K562 (cell line): ENCODE results near the gene ZNF821. TPM values are rescaled to one million over a fixed set of nuclear protein-coding genes. Genes with fewer than 3 reads are reported as not detected.
A peak's percentile ranks its signal among the peaks of the same experiment; 100 is the strongest.

Experiments used
- ATAC-seq: fragments of 200-7000 bp; cut with Tn5 transposase; 3 replicates; pipeline ENCODE4 v1.9.1; 2020; ENCODE audit warnings: moderate library complexity
- BruUV-seq: library from RNA; stranded (reverse); fragments of 400-500 nt; replicated peaks from 2 replicates; lab custom pipeline; 2021; lab: Mats Ljungman, UMichigan
- CTCF ChIA-PET: fragments of 300-600 bp; formaldehyde crosslinking; extraction: SDS; loops from one replicate; lab custom pipeline; 2021; ENCODE audit warnings: low intra/inter-chr PET ratio; lab: Yijun Ruan, JAX
- POLR2A ChIA-PET: fragments of 300-600, 350-650 bp; sonication (Branson Sonifier 250); formaldehyde crosslinking; extraction: SDS; loops from one replicate; lab custom pipeline; 2021; ENCODE audit warnings: antibody characterized with exemption, inconsistent platforms; lab: Yijun Ruan, JAX
- DNase-seq, 4 experiments: peaks; one replicate each; pipeline versions ENCODE4 v3.0.0 to v3.0.0-alpha.2; 2011 to 2018; ENCODE audit warnings: low spot score in 3 of 4, mixed read lengths in 3 of 4; ENCODE audit errors: extremely low read depth in 1 of 4
- FAIRE-seq: peaks from 2 replicates; lab custom pipeline; 2011; peaks lifted over from hg19 to GRCh38; lab: Jason Lieb, UNC
- H2AFZ ChIP-seq: 2 replicates; pipeline ENCODE4 v1.6.0; 2011; ENCODE audit warnings: low read depth, low read length, control low read depth, inconsistent platforms
- H3K27ac ChIP-seq: fragments of 200-600 bp; 3 replicates; pipeline ENCODE4 v1.8.0; 2011; ENCODE audit warnings: low read depth, mild to moderate bottlenecking, control low read depth, inconsistent platforms, low read length, moderate library complexity, mixed read lengths; ENCODE audit errors: extremely low read depth
- H3K27me3 ChIP-seq, 2 experiments: fragments of 300-600 bp in 1 of 2; 2 replicates in 1 of 2; 3 replicates in 1 of 2; pipeline versions ENCODE4 v1.6.0 to v1.8.0; 2011; ENCODE audit warnings: inconsistent platforms in 2 of 2, low read length in 2 of 2, mild to moderate bottlenecking in 1 of 2, mixed read lengths in 1 of 2, moderate library complexity in 1 of 2; ENCODE audit not compliant: control insufficient read depth in 2 of 2, insufficient read depth in 2 of 2
- H3K36me3 ChIP-seq: fragments of 300-600 bp; 3 replicates; pipeline ENCODE4 v1.8.0; 2011; ENCODE audit warnings: mild to moderate bottlenecking, low read length, inconsistent platforms; ENCODE audit not compliant: control insufficient read depth, insufficient read depth
- H3K4me1 ChIP-seq, 2 experiments: fragments of 200-600 bp in 1 of 2; replicated peaks in 1 of 2; 2 replicates in 1 of 2; 3 replicates in 1 of 2; pipeline versions ENCODE4 v1.5.1 to v1.8.0; 2011; ENCODE audit warnings: inconsistent platforms in 2 of 2, low read length in 2 of 2, mild to moderate bottlenecking in 1 of 2, mixed read lengths in 1 of 2, moderate library complexity in 1 of 2; ENCODE audit not compliant: control insufficient read depth in 2 of 2, insufficient read depth in 2 of 2
- H3K4me2 ChIP-seq: 2 replicates; pipeline ENCODE4 v1.6.1; 2011; ENCODE audit warnings: low read length, control low read depth, inconsistent platforms, mixed read lengths; ENCODE audit not compliant: insufficient read depth
- H3K4me3 ChIP-seq: fragments of 200-600 bp; sonication (generic), shearing (Covaris generic); 2 replicates; pipeline ENCODE4 v1.5.1; 2016; ENCODE audit warnings: control low read depth, inconsistent platforms
- H3K79me2 ChIP-seq: fragments of 200-600 bp; 3 replicates; pipeline ENCODE4 v1.8.0; 2011; ENCODE audit warnings: low read length, inconsistent platforms; ENCODE audit not compliant: control insufficient read depth, insufficient read depth
- H3K9ac ChIP-seq, 2 experiments: 2 replicates each; pipeline versions ENCODE4 v1.6.0 to v1.6.1; 2011; ENCODE audit warnings: low read depth in 2 of 2, low read length in 2 of 2, control low read depth in 1 of 2, inconsistent platforms in 1 of 2, mild to moderate bottlenecking in 1 of 2, mixed read lengths in 1 of 2; ENCODE audit not compliant: insufficient read depth in 1 of 2
- H3K9me1 ChIP-seq: one replicate; pipeline ENCODE4 v1.6.0; 2011; ENCODE audit warnings: inconsistent platforms, mild to moderate bottlenecking, low read length, moderate library complexity; ENCODE audit not compliant: control insufficient read depth, insufficient read depth
- H3K9me3 ChIP-seq: replicated peaks from 2 replicates; pipeline ENCODE4 v1.5.1; 2011; ENCODE audit warnings: low read depth, low read length, inconsistent platforms; ENCODE audit not compliant: control insufficient read depth, insufficient read depth
- H4K20me1 ChIP-seq: replicated peaks from 2 replicates; pipeline ENCODE4 v1.6.1; 2011; ENCODE audit warnings: low read length, inconsistent platforms, mixed read lengths; ENCODE audit not compliant: control insufficient read depth, insufficient read depth
- CEBPB ChIP-seq: fragments of 450-650 bp; IDR thresholded peaks from 2 replicates; pipeline ENCODE4 v1.6.1; 2016; ENCODE audit warnings: missing genetic modification characterization, missing compliant biosample characterization
- COPS2 ChIP-seq: fragments of 450-650 bp; conservative IDR thresholded peaks from 2 replicates; pipeline ENCODE4 v1.6.1; 2016; ENCODE audit warnings: mild to moderate bottlenecking, moderate library complexity
- MTA2 ChIP-seq: fragments of 450-650 bp; IDR thresholded peaks from 2 replicates; pipeline ENCODE4 v1.6.1; 2016; ENCODE audit warnings: low read depth
- MYNN ChIP-seq, 2 experiments: sonication (generic); formaldehyde crosslinking in 1 of 2; IDR thresholded peaks; 2 replicates each; pipeline versions ENCODE4 v1.5.0 to v1.6.1; 2016 to 2020; ENCODE audit warnings: antibody characterized with exemption in 1 of 2, missing genetic modification reagents in 1 of 2
- NR2C2 ChIP-seq, 2 experiments: fragments of 200-800 bp in 1 of 2; sonication (Bioruptor generic) in 1 of 2; sonication (generic) in 1 of 2; formaldehyde crosslinking in 1 of 2; IDR thresholded peaks; 2 replicates each; pipeline versions ENCODE4 v1.6.1 to v1.8.0; 2016 to 2022; ENCODE audit warnings: mild to moderate bottlenecking in 1 of 2, missing compliant biosample characterization in 1 of 2, missing genetic modification characterization in 1 of 2, missing genetic modification reagents in 1 of 2
- PML ChIP-seq: IDR thresholded peaks from 2 replicates; pipeline ENCODE4 v1.6.1; 2012; ENCODE audit warnings: low read length, inconsistent platforms
- TBL1XR1 ChIP-seq, 2 experiments: IDR thresholded peaks; 2 replicates each; pipeline ENCODE4 v1.6.1; 2012; ENCODE audit warnings: improper control_type of control experiment in 2 of 2, low read length in 2 of 2, mild to moderate bottlenecking in 1 of 2
- YBX1 ChIP-seq: fragments of 450-650 bp; IDR thresholded peaks from 2 replicates; pipeline ENCODE4 v1.7.1; 2016; ENCODE audit warnings: mild to moderate bottlenecking
- ZBTB8A ChIP-seq: fragments of 450-650 bp; IDR thresholded peaks from 2 replicates; pipeline ENCODE4 v1.6.1; 2018; ENCODE audit warnings: mild to moderate bottlenecking, moderate library complexity; ENCODE audit not compliant: partially characterized antibody
- ZNF316 ChIP-seq: fragments of 450-650 bp; IDR thresholded peaks from 2 replicates; pipeline ENCODE4 v1.6.1; 2016
- ZNF408 ChIP-seq: fragments of 250-450 bp; sonication (Bioruptor Pico); IDR thresholded peaks from 2 replicates; pipeline ENCODE4 v1.4.0; 2020; ENCODE audit warnings: low read depth, mild to moderate bottlenecking, moderate library complexity
- ZSCAN29 ChIP-seq: fragments of 450-650 bp; IDR thresholded peaks from 2 replicates; pipeline ENCODE4 v1.6.1; 2017
- WGBS: fragments of 100-300 bp; shearing (Covaris generic); methylation state at CpG from one replicate; pipeline ENCODE4 v1.1.6; 2016; ENCODE audit warnings: low coverage, mixed read lengths; ENCODE audit not compliant: insufficient coverage; ENCODE audit errors: missing lambda C conversion rate; 5-methylcytosine and 5-hydroxymethylcytosine counted together
- in situ Hi-C: fragments of 300-500 bp; cut with MboI; formaldehyde crosslinking; loops from 4 replicates; pipeline ENCODE4 v1.15.0; 2018; ENCODE audit warnings: inconsistent platforms, mixed read lengths
- intact Hi-C: fragments of 100-400 bp; cut with micrococcal nuclease; formaldehyde crosslinking; loops from 2 replicates; pipeline ENCODE4 v1.14.2; 2022
- polyA plus RNA-seq, 8 experiments: library from polyadenylated mRNA; depleted of rRNA in 4 of 8; stranded (reverse) in 5 of 8; unstranded in 3 of 8; fragments of >200 nt; fragmentation: Nextera tagmentation in 2 of 8; fragmentation: Illumina TruSeq in 1 of 8; extraction: Ambion mirVana in 2 of 8; extraction: Trizol in 1 of 8; gene quantifications; 2 replicates each; pipeline versions ENCODE4 v1.2.1 to v1.2.3, GENCODE V29; 2011 to 2014; ENCODE audit warnings: inconsistent platforms in 1 of 8, missing spikeins in 1 of 8
- total RNA-seq, 7 experiments: library from RNA; depleted of rRNA in 6 of 7; stranded (reverse); fragments of >200 nt in 6 of 7; fragmentation: Illumina TruSeq in 2 of 7; extraction: Trizol in 2 of 7; gene quantifications; 2 replicates each; pipeline versions ENCODE4 v1.2.1 to v1.2.3, GENCODE V29; 2011 to 2021; ENCODE audit warnings: low replicate concordance in 1 of 7
- TF ChIP-seq, protein P1 (sequence below): sonication (generic); formaldehyde crosslinking; IDR thresholded peaks from 2 replicates; pipeline ENCODE4 v1.5.0; 2020; ENCODE audit warnings: missing genetic modification reagents
- TF ChIP-seq, protein P2 (sequence below): fragments of 250-450 bp; sonication (Bioruptor Pico); IDR thresholded peaks from 2 replicates; pipeline ENCODE4 v1.9.0; 2021; ENCODE audit warnings: mild to moderate bottlenecking, inconsistent platforms
- TF ChIP-seq, protein P3 (sequence below): fragments of 250-450 bp; sonication (Bioruptor Pico); IDR thresholded peaks from 2 replicates; pipeline ENCODE4 v1.8.0; 2021; ENCODE audit warnings: borderline replicate concordance, mild to moderate bottlenecking, moderate library complexity; ENCODE audit not compliant: poor library complexity, severe bottlenecking
- TF ChIP-seq, protein P4 (sequence below): fragments of 450-650 bp; conservative IDR thresholded peaks from 2 replicates; pipeline ENCODE4 v1.6.1; 2016; ENCODE audit warnings: missing genetic modification characterization, low read depth, mild to moderate bottlenecking, missing compliant biosample characterization, moderate library complexity
- TF ChIP-seq, protein P5 (sequence below): fragments of 250-450 bp; sonication (Bioruptor Pico); IDR thresholded peaks from 2 replicates; pipeline ENCODE4 v1.5.0; 2020; ENCODE audit warnings: mild to moderate bottlenecking

The ZNF821 gene
- total and polyA plus RNA-seq, 9 of the 15 experiments (the other 6 are each of a cell fraction or from before 2014, with no cell fraction given) = 0.38 to 5.6 (median 3.6) TPM

DNA sequence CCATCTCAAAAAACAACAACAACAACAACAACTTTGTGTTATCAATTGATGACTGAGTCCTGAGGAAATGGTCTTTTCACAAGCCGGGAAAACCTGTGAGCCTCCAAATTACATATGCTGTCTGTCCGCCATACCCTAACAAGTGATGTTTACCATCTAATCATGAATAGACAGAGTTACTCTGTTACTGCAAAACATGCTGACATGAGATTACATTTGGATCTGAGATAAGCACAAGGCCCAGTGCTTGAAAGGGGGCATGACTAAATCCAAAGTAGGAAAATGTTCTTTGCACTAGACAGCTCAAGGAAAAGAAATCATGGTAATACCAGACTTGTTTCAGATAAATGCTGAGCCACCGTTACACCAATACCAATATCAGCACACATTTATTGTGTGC is 46.8 kb downstream of the ZNF821 start:
- CTCF ChIA-PET = no interaction called here
- Histone ChIP-seq H3K9me3 (no peaks in the 10 kb centered on the region), H3K27me3 (no peaks in the 10 kb centered on the region), H3K79me2 (no peaks in the 10 kb centered on the region), H3K4me1 (peaks cover 0 to 5% of the 10 kb centered on the region in 2 experiments; a peak in 1 of 5 replicates), H3K4me3 (no peak overlapping the region), H3K9me1 (no peaks in the 10 kb centered on the region), H3K9ac (no peak overlapping the region), H3K36me3 (no peaks in the 10 kb centered on the region), H3K4me2 (0 out of 2 replicates have a peak overlapping the region, but pooled peaks have one; percentile 29), H2AFZ (peak overlapping the region; percentile 54; the same call in 1 of the 2 replicates), H3K27ac (no peak overlapping the region), H4K20me1 (no peaks in the 10 kb centered on the region)
- POLR2A ChIA-PET = interaction anchor here (0.9 to 1.1 kb wide), 2 partner anchors 9 to 16 kb away, joined by 3 to 5 read pairs; partner anchors contain the start of gene ATXN1L
- in situ Hi-C loops = no loop called here
- intact Hi-C loops = no loop called here
- ATAC-seq = peak; percentile 75
- WGBS = 19% methylated on average over 3 of the region's 3 CpGs
- FAIRE-seq = no peak
- no TSS peak for BruUV-seq
- DNase-seq = peak in 2 of 4 experiments; percentile 35 to 52
- TF ChIP-seq, protein P1, sequence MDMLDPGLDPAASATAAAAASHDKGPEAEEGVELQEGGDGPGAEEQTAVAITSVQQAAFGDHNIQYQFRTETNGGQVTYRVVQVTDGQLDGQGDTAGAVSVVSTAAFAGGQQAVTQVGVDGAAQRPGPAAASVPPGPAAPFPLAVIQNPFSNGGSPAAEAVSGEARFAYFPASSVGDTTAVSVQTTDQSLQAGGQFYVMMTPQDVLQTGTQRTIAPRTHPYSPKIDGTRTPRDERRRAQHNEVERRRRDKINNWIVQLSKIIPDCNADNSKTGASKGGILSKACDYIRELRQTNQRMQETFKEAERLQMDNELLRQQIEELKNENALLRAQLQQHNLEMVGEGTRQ (CRISPR knock-in tag) = no peak
- TF ChIP-seq ZNF408 (no peak), MYNN (IDR thresholded peaks at IDR 0.05) (no peak), MYNN (CRISPR knock-in tag; IDR thresholded peaks at IDR 0.05) (no peak), PML (peak; percentile 60; the same call in 1 of the 2 replicates), ZBTB8A (no peak), COPS2 (no peak), YBX1 (no peak), TBL1XR1 (IDR thresholded peaks at IDR 0.05; ENCODE audit: low read length in 2 of 2) (no peak), NR2C2 (CRISPR knock-in tag; IDR thresholded peaks at IDR 0.05) (no peak), NR2C2 (tag; IDR thresholded peaks at IDR 0.05) (no peak), CEBPB (tag) (0 out of 2 replicates have a peak, but pooled peaks have one; percentile 14), ZNF316 (peak; percentile 91), MTA2 (peak; percentile 67), ZSCAN29 (no peak)
- TF ChIP-seq, protein P2, sequence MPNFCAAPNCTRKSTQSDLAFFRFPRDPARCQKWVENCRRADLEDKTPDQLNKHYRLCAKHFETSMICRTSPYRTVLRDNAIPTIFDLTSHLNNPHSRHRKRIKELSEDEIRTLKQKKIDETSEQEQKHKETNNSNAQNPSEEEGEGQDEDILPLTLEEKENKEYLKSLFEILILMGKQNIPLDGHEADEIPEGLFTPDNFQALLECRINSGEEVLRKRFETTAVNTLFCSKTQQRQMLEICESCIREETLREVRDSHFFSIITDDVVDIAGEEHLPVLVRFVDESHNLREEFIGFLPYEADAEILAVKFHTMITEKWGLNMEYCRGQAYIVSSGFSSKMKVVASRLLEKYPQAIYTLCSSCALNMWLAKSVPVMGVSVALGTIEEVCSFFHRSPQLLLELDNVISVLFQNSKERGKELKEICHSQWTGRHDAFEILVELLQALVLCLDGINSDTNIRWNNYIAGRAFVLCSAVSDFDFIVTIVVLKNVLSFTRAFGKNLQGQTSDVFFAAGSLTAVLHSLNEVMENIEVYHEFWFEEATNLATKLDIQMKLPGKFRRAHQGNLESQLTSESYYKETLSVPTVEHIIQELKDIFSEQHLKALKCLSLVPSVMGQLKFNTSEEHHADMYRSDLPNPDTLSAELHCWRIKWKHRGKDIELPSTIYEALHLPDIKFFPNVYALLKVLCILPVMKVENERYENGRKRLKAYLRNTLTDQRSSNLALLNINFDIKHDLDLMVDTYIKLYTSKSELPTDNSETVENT = no peak
- TF ChIP-seq, protein P3, sequence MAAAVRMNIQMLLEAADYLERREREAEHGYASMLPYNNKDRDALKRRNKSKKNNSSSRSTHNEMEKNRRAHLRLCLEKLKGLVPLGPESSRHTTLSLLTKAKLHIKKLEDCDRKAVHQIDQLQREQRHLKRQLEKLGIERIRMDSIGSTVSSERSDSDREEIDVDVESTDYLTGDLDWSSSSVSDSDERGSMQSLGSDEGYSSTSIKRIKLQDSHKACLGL (CRISPR knock-in tag) = no peak
- TF ChIP-seq, protein P4, sequence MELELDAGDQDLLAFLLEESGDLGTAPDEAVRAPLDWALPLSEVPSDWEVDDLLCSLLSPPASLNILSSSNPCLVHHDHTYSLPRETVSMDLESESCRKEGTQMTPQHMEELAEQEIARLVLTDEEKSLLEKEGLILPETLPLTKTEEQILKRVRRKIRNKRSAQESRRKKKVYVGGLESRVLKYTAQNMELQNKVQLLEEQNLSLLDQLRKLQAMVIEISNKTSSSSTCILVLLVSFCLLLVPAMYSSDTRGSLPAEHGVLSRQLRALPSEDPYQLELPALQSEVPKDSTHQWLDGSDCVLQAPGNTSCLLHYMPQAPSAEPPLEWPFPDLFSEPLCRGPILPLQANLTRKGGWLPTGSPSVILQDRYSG (tag) = no peak
- TF ChIP-seq, protein P5, sequence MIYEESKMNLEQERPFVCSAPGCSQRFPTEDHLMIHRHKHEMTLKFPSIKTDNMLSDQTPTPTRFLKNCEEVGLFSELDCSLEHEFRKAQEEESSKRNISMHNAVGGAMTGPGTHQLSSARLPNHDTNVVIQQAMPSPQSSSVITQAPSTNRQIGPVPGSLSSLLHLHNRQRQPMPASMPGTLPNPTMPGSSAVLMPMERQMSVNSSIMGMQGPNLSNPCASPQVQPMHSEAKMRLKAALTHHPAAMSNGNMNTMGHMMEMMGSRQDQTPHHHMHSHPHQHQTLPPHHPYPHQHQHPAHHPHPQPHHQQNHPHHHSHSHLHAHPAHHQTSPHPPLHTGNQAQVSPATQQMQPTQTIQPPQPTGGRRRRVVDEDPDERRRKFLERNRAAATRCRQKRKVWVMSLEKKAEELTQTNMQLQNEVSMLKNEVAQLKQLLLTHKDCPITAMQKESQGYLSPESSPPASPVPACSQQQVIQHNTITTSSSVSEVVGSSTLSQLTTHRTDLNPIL = no peak
